GM21576 (cell line): ENCODE results near the gene IL17RA.

Experiments
- ATAC-seq: cut with Tn5 transposase; IDR thresholded peaks from one replicate; pipeline ENCODE4 v1.9.1; 2021; ENCODE audit warnings: mild to moderate bottlenecking, moderate library complexity; ENCODE audit not compliant: unreplicated experiment

The IL17RA gene

DNA sequence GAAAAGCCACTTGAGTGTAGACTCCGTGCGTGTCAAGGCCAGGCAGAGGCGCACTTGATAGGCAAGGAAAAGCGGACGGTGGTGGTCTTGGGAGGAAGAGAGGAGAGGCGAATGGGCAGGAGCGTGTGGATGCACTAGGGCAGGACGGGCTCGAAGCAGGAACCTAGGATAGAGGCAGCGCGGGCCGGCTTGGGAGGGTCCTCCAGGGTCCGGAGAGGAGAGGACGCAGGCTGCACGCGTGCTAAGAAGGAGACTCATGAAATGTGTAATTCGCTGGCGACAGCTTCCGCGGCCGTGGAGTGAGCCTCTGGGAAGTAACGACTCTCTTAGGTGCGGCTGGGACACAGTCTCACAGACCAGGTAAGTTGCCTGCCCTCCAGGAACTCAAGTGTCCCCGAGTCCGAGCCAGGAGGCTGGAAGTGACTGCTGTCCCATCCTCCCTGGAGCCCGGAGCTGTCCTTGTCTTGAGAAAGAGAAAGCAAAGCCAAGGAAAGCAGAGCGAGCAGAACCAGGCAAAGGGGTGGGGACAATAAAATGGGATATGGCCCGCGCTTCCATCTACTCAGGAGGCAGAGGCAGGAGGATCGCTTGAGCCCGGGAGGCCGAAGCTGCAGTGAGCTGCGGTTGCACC, 874 bp upstream of the IL17RA start:
- no peak for ATAC-seq

DNA sequence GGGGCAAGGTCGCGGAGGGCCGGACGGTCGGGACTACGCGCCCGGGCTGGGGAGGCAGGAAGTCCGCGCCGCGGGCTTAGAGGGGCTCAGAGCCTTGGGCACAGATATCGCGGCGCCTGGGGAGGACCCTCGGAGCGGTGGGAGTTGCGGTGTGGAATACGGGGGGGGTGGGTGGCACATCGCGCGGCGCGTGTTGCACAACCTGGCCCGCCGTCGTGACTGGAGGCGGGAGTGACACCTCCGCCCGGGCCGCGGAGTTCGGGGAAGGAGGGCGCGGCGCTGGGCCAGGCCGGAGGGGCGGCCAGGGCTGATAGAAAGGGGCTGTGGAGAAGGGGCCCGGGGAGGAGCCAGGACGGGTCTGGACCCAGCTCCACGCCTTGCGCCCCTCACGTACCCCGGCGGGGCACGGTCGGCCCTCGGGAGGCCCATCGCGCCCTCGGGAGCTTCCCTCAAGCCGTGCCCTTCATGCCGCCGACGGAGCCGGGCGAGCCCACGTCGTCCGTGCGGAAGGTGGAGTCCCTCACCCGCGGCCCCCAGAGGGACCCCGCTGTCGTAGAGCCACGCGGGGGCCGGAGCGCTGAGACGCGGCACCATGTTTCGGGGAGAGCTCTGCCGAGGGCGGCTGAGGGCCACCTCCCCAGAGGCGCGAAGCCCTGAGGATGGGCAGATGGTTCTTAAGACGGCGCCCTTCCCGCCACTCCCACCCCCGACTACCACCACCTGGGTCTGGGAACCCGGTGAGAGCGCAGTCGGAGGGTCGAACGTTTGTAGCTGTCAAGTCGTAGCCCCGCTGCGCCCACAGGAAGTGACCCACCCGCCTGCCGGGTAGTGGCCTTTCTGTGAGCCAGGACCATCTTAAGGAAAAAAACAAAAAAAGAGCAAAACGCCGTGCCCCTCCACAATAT, 729 bp downstream of the IL17RA start:
- peak; percentile 20 for ATAC-seq

DNA sequence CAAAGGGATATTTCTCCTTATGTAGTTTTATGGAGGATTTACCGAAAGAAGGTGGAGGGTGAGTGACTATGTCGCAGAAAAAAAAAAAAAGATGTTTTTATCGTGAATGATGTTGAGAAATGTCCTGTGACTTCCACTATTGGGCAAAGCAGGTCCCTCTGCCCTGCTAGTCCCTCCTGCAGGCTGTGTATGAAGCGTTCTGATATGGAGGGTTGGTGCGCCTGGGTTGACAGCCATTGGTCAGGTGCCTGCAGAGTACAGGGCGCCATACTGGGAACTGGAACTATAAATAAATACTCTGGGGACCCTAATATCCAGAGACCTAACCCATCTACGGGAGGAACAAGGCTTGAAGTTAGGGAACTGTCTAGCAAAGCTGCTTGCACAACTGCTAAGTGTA, 1.5 kb downstream of the IL17RA start:
- no peak for ATAC-seq

DNA sequence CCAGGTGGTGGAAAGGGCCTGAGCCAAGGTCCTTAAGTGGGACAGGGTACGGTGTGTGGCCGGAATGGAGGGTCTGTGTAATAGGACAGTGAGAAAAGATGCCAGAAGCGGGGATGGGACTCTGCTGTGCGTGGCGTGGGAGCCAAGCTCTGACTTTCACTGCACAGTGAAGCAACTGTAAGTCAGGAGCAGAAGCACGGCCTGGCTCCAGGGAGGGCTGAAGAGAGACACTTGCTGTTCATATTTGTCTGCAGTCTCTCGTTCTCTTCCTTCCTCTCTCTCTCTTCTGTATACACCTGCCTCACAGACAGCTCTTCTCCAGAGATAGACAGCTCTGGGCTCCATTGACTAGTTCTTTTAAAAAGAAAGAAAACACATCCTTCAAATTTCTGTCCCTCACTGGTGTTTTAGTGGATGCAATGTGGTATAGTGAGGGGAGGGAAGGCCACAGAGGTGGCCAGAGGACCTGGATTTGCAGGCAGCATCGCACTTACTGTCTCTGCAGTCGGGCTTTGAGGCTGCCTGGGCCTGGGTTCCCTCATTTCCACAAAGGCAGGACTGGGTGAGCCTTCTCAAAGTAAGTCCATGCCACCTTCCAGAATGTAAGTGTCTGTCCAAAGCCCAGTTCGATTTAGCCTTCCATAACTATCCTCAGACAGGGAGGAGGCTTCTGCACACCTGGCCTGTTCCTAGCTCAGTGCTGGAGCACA, 2.1 kb downstream of the IL17RA start:
- ATAC-seq: no peak

DNA sequence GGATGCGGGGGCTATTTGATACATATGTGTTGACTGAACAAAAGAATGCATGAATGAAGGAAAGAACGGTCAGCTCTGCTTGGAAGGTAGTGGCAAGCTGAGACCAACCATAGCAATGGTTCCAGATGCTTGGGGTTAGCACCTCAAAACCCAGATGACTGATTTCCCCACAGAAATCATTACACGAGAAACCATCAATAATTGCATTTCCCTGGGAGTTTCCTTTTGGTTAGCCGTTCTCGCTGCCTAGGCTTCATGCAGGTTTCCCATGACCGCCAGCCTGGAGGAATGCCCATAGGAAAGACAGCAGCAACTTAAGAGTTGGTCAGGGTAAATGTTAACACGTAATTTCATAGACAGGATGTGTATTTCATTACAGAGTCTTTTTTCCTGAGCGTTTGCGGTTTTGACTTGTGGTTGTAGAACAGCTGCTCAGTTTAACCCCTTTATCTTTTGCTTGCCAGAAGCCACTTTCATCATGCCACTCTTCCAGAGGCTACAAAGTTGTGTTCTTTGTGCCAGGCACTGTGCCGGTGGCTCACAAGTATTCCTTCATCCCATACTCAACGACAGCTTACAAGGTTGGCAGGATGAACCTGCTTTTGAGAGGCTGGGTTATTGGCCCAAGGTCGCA, 2.8 kb downstream of the IL17RA start:
- ATAC-seq: peak; percentile 37

DNA sequence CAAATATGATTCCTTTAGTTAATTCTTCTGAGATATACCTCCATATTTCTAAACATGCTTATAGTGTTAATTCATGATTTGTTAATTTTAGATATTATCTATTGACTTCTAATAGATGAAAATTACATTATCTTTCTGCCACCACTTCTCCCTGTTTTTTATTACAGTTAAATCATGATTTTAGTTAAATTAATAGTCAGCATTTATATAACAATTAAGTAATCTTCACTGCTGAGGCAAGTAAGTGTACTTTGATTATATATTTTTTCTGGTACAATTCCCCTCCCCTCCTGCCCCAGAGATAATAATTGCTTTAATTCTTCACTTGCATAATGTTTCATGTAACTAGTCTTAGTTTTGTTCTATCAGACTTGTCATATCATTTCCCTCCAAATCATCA, 5.8 kb downstream of the IL17RA start:
- ATAC-seq: no peak

DNA sequence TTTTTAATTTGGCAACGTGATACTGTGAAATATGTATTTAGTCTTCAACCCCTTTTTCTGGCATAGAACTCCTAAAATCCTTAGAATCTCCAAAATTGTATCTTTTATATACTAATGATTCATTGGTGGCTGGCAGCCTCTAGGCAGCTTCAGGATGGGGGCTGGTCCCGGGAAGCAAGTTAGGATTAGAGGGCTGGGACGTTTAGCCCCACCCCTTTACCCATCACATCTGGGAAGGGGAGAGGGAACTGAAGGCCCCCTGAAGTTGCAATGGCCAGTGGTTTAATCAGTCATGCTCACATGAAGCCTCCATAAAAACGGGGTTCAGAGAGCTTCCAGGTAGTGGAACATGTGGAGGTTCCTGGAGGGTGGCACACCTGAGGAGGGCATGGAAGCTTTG, 7.1 kb downstream of the IL17RA start:
- no peak for ATAC-seq

DNA sequence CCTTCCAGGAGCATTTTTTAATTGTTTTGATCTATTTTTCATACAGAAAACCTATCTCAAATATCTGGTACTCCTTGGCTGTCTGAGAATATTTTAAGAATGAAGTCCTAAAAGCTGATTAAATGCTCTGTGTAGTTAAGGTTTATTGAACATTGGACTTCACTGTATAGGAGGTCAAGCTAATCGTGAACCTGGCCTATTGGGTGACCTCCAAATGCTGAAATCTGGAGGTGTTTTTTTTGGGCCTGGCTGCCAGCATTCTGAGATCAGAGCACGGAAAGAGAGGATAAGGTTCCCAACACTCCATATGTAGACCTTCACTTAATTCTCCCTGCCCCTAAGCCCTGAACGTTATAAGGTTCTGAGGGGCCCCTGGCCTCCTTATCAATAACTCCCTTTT, 8.3 kb downstream of the IL17RA start:
- ATAC-seq: no peak

DNA sequence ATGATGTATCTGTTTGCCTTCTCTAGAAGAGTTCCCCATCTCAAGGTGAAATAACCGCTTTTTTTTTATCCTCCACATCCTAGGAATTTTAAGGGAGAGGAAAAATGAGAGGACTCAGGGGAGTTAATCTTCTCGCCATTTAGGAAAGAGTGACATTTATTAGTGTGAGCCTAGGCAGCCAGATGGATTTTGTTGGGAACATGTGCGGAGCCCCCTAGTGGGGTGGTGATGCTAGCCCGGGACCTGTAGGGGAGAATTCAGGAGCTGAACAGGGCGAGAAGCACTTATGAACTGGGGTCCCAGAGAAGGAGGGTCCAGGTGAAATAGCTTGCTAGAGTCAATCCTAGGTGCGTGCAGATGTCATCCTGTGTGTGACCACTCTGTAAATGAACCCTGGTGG, 10.7 kb downstream of the IL17RA start:
- no peak for ATAC-seq

DNA sequence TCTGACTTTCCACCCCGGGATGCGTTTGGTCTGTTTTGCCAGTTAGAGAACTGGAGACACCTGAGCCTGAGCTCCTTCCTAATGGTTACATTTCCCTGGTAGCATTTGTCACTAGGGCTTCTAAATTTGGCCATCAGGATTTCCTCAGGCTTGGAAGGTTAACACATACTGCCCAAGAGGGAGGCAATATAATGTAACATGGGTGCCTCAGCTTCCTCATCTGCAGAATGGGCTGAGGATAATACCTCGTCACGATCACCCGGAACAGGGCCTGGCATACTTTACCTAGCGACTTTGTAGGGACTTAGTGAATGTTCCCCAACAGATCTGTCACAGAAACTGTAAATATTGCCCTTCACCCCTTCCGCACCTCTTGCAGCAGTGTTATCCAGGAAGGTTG, 11.3 kb downstream of the IL17RA start:
- ATAC-seq: no peak

DNA sequence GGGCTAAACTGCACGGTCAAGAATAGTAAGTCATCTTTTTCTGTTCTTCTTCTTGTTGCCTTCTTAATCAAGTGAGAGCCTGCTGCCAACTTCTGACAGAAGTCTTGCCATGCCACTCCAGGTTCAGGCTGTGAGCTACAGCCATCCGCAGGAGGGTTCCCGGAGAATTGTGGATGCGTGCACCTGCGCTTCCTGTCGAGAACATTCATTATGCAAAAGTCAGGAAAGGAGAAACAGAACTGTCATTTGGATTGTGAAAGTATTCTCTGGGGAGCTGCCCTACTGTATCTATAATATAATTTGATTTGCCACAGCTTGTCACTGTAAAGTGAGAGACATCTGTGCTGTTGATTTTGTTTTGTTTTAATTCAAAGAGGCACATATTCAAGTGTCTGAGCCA, 12.3 kb downstream of the IL17RA start:
- no peak for ATAC-seq

DNA sequence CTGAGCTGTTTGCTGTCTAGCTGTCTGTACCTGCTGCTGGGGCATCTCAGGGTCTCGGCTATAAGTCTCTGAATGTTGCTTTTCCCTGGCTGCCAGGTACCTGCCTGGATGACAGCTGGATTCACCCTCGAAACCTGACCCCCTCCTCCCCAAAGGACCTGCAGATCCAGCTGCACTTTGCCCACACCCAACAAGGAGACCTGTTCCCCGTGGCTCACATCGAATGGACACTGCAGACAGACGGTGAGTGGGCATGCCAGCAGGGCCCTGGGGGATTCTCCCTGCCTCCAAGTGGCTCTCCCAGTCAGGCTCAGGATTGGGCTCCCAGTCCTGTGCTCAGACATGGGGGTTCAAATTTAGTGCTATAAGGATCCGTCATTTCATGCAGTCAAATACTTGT, 12.9 kb downstream of the IL17RA start:
- no peak for ATAC-seq

DNA sequence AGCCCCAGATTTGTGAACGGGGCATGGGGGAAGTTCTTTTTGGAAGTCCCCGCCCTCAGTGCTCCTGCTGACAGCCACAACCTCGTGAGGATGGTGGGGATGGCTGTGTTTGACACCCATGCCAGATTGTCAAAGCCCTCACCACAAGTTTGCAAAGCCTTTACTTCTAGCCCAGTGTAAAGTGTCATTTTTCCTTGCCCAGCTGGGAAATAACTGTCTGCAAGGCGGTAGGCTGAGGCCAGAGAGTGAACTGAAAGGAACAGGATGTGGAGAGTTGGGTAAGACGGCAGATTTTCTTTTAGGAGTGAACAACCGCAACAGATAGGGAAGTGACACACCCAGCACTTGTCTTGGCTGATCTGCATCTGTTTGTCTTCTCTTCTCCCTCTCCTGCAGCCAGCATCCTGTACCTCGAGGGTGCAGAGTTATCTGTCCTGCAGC, 13.6 kb downstream of the IL17RA start:
- ATAC-seq: no peak

DNA sequence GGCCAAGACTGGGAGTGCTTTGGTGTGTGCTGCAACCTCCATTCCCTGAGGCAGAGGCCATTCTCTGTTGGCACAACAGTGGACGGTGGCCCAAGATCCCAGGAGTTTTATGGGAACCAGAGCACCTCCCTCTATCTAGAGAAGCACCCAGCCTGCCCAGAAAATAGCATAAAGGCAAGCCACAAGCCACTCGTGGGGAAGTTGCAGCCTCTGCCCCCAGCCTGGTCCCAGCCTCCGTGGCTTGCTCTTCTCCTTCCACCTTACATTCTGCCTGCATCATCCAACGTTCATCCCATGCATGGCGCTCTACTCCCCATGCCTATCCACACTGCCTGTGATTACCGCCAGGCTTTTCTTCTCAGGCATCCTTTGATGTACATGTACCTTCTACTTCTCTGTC, 15.8 kb downstream of the IL17RA start:
- ATAC-seq: no peak

DNA sequence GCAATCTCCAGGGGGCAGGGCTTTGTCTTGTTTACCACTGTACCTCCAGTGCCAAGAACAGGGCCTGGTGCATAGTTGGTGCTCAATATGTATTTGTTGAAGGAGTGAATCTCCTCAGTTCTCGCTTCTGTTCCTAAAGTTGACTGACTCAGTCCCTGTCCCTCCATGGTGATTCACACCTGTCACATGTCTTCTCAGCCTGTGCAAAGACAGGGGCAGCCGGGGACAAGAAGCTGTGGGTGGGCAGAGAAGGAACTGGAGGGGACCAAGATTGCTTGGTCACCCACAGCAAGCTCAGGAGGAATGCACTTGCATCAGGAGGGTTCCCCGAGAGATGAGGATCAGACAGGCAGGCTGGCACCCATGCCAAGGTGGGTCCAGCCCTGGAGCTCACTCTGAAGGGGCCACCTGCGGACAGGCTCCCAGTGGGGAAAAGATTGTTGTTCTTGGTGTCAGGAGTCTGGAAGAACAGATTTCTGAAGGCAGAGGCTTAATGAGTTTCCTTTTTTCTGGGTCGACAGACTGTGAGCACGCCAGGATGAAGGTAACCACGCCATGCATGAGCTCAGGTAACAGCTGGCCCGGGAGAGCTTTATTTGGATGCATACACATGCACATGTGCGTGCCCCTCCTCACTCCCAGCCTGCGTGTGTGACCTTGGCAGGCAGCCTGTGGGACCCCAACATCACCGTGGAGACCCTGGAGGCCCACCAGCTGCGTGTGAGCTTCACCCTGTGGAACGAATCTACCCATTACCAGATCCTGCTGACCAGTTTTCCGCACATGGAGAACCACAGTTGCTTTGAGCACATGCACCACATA, 16.9 kb downstream of the IL17RA start:
- ATAC-seq: no peak

DNA sequence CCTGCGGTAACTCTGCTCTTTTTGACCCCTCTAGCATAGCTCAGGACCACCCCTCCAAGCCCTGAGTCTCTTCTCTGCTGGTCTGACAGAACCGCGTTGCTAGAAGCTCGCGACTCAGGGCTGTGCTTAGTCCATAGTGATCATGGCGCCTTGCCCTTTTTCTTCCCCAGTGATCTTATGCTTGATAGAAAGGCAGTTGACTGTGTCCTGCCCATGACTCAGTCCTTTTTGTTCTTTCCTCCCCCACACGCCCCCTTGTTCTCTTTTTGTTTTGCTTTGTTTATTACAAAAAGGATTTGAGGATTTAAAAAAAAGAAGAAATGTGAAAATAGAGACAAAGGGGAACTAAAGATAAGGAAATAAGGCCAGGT, 17.5 kb downstream of the IL17RA start:
- no peak for ATAC-seq

DNA sequence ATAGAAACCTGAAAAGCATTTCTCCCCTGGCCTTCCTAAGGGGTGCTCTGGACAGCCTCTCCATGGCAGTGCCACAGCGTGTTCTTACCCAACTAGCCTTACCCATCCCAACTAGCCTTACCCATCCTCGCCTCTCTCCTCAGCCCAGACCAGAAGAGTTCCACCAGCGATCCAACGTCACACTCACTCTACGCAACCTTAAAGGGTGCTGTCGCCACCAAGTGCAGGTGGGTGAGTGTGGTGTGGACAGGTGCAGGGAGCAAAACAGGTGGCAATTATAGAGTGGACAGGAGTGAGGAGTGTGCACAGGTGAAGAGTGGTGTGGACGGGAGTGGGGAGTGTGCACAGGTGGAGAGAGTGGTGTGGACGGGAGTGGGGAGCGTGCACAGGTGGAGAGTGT, 18.6 kb downstream of the IL17RA start:
- no peak for ATAC-seq

DNA sequence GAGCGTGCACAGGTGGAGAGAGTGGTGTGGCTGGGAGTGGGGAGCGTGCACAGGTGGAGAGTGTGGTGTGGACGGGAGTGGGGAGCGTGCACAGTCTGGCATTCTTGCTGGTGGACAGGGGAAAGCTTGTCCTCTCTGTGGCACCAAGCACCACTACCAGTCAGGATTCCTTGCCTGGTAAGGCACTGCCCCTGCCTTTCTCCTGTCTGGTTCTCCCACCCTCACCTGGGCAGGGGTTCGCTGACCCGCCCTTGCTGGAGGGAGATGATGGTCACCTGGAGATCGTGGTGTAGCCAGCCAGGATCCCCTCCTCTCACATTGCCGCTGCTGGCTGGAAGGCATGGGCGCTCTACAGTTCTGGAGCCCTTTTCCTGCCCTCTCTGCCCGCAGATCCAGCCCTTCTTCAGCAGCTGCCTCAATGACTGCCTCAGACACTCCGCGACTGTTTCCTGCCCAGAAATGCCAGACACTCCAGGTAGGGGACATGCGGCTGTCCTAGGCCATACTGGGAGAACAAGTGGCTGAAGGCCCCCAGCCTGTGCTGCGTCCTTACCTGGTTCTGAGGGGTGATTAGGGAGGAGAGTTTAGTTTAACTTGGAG, 19.6 kb downstream of the IL17RA start:
- ATAC-seq: no peak

DNA sequence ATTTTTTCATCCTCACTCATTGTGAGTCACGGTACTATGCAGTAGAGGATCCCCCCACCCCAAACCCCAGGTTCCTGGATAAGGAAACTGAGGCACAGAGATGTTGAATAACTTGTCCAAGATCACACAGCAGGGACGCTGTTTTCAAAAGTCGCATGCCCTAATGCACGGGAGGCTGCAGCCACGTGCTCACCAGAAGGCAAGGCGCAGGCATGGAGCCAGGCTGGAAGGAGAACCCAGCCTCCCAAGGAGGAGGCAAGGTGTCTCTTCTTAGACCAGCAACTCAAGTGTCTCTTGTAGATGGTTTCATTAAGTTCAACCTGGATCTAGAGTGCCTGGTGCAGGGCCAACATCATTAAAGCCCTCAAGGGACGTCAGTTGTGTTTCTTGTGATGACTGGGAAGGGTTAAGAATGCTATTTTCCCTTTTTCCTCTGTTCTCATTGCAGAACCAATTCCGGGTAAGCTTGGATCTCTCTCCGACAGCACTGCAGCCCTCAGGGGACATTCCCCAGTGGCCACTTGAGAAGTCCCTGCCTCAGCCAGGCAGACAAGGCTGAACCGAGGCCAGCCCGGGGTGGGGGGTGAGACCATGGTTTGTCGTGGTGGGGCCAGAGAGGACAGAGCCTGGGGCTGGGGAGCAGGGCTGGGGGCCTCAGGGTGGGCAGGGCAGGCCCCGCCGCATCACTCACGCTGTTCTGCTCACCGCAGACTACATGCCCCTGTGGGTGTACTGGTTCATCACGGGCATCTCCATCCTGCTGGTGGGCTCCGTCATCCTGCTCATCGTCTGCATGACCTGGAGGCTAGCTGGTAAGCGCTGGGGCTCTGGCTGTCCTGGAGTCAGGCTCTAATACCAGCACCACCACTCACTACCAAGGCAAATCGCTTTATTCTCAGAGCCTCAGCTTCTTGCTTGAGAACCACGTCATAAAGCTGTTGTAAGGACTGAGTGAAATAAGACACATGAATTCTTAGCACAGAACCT, 20.6 kb downstream of the IL17RA start:
- ATAC-seq: no peak
